ENCODE measurements around the gene SCCPDH.

DNA sequence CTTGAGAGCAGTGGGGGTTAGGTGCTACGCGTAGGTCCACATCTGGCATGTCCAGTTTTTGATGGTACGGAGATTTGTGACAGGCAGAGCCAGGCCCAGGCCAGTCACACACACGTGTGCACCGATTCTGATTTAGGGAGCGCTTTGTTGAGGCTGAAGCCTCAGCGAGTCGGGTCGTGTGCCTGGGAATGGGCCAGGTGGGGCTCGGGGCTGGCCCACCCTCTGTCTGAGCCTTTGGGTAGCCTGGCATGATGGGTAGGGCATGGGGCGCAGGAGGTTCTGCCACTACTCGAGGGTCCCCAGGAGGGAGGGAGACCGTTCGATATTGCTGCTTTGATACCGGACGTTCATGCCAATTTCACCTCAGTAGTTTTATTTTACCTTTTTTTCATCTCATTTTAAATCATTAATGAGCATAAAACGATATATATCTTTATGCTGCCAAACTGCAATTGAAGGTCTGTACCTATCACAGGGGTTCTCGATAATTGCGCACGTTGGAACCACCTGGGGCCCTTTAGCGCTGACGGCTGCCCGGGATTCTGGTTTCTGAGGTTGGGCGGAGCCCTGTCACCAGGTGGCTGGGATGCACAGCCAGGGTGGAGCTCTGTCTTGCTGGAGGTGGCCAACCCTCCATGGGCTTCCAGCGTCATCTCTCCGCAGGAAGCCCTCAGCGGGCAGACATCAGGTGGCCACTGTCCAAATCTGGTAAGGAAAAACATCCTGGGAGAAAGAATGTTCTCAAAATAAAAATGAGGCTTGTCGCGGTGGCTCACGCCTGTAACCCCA lies 71.9 kb downstream of the SCCPDH start:
- TF ChIP-seq, protein P1, sequence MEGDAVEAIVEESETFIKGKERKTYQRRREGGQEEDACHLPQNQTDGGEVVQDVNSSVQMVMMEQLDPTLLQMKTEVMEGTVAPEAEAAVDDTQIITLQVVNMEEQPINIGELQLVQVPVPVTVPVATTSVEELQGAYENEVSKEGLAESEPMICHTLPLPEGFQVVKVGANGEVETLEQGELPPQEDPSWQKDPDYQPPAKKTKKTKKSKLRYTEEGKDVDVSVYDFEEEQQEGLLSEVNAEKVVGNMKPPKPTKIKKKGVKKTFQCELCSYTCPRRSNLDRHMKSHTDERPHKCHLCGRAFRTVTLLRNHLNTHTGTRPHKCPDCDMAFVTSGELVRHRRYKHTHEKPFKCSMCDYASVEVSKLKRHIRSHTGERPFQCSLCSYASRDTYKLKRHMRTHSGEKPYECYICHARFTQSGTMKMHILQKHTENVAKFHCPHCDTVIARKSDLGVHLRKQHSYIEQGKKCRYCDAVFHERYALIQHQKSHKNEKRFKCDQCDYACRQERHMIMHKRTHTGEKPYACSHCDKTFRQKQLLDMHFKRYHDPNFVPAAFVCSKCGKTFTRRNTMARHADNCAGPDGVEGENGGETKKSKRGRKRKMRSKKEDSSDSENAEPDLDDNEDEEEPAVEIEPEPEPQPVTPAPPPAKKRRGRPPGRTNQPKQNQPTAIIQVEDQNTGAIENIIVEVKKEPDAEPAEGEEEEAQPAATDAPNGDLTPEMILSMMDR (IDR thresholded peaks at IDR 0.05), result no peak
- TF ChIP-seq EP300 (IDR thresholded peaks at IDR 0.05), result no peak

Measured in ovary (tissue), 3 donors.